NCI-H1092 treated with DMSO at 0.1 percent for 48 hours (cell line): ENCODE results near the gene POLA2.

Experiments used
- DNase-seq: peaks from one replicate; lab custom pipeline; 2025; lab: John Stamatoyannopoulos, UW

The POLA2 gene

GRCh38 chr11:65287601-65288000, 25.8 kb downstream of the POLA2 start:
- no peak for DNase-seq

- DNase-seq, result no peak
Observed at GRCh38 chr11:65288706-65289536, 27.2 kb downstream of the POLA2 start.

- DNase-seq, result no peak
Observed at GRCh38 chr11:65290448-65291165, 28.8 kb downstream of the POLA2 start.

DNA sequence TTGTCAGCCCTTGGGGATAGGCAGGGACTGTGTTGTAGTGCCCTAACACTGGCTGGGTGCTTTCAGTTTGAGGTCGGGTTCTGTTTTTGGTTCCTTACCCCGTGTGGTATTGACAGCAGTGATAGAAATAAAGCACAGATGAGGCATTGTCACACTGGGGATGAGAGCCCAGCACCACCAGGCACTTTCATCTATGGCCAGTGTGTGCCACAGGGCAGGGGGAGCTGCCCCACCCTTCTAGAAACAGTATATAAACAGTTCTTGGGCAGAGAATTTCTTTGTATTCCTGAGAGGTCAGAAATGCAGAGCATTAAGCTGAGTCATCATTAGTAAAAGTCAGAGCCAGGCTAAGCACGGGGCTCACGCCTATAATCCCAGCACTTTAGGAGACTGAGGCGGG, 29.9 kb downstream of the POLA2 start:
- DNase-seq, result no peak

- no peak for DNase-seq
Observed at GRCh38 chr11:65292890-65293289, 31.1 kb downstream of the POLA2 start.

DNA sequence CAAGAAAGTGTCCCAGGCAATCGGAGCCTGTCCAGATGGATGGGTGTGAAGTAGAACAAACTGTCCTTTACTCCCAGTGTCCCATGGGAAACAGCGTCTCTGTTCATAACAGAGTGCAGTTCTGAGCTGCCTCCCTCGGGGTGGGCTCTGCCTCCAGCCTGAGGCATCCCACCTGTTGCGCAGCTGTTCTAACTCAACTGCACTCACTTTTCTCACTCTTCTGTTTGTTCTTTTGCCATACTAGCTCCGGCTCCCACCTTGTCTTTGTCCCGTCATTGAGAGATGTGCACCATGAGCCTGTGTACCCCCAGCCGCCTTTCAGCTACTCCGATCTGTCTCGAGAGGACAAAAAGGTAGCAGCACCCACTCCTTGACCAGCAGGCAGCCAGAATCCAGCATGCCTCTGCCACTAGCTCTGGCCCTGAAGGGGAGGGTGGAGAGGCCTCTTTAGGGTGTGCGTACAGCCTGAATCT, 32.2 kb downstream of the POLA2 start:
- DNase-seq, result no peak

- no peak for DNase-seq
Observed at GRCh38 chr11:65295001-65295400, 33.2 kb downstream of the POLA2 start.

DNA sequence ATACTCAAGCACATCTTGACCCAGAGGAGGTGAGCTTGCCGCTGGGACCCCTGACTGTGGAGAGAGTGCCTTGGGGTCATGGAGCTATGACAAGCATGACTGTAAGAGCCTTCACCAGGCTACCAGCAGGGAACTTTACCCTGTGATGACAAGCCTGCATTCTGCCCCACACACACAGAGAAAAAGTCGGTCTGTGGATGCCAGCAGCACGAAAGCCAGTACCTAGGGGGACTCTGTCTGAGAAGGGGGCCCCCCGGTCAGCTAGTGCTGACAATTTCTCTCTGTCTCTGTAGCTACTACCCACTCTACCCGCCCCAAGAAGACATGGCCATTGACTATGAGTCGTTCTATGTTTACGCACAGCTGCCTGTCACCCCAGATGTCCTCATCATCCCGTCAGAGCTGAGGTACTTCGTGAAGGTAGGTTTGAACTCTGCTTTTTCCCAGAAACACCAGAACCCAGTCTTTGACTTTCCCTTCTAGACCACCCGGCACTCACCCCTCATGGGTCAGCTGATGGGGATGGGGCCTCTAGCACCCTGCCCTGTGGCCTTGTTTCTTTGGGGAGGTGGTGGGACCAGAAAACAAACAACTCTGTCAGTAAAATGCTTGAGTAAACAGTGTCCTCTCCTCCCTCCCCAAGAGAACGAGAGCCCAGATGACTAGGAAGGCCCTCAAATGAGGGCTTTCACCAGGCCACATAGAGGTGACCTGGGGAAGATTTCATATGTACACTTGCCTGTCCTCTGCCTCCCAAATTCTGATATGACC, 34.0 kb downstream of the POLA2 start:
- no peak for DNase-seq

DNA sequence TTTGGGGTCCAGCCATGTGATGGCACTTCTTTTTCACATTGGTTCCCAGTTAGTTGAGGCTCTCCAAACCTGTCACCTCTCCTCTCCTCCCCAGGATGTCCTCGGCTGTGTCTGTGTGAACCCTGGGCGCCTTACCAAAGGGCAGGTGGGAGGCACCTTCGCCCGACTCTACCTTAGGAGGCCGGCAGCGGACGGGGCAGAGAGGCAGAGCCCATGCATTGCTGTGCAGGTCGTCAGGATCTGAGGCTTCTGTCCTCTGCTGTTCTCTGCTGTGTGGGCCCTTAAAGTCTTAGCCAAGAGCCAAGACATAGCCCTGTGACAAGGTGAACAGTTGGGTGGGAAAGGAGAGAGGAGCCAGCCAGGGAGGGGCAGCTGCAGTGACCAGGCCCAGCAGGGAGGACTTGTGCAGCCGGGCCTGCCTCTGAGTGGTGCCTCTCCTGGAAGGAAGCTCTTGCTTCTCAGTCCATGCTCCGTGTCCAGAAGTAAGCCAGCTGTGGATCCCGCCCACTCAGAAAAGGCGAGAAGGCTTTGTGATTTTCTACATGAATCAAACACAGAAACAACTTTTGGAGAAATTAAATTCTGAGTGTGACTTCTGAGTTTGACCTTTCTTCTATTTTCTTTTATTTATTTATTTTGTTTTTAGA, 35.4 kb downstream of the POLA2 start:
- no peak for DNase-seq

DNA sequence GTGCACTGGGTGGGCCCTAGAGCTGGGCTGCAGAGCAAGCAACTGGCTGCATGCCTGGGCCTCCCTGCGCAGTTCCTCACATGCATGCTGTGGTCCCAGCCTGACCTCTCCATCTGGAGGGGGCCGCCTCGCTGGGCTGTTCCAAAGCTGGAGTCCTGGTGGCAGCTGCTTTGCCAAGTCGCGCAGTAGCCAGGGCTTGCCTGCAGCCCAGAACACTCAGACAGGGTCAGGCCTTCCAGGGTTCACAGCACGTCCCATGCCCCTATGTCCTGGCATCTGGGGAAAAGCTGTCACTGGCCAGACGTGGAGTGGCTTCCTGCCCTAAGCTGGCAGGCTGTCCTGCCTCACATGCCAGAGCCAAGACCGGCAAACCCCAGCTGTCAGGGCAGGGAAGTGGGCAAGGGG, 36.4 kb downstream of the POLA2 start:
- DNase-seq, result no peak

DNA sequence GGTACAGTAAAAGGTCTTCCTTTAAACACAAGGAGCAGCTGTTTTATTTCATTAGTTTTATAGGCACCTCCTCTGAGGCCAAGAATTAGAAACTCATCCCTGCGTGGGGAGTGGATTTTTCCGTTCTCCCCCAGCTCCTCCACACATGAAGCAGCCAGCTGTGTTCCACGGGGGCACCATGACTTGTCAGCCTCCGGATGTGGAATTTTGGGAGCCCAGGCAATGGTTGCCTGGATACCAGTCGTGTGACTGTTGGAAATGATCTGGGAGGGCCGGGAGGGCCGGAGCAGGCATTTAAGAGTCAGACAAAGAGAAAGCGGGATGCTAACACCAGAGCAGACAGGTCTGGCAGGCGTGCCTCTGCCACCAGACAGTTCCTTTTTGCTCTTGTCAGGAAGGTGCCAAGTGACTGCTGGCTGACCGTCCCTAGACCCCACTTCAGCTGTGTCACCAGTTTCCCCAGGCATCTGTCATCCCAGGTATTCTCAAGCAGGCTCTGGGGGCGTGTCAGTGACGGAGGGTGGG, 37.0 kb downstream of the POLA2 start:
- no peak for DNase-seq

GRCh38 chr11:65300621-65301275, 39.0 kb downstream of the POLA2 start:
- DNase-seq, result no peak

- no peak for DNase-seq
Observed at GRCh38 chr11:65301491-65302329, 39.9 kb downstream of the POLA2 start.

- DNase-seq, result no peak
Observed at GRCh38 chr11:65303555-65303954, 41.8 kb downstream of the POLA2 start.

DNA sequence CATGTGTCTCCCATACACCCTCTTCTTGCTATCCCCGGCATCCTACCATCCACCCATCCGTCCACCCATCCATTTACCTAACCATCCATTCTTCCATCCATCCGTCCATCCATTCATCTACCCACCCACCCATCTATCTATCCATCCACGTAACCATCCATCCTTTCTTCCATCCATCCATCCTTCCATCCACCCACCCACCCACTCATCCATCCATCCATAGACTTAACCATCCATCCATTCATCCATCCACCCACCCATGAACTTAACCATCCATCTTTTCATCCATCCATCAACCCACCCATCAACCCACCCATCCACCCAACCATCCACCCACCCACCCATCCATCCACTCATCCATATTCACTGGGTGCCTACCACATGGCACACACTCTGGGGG, 42.3 kb downstream of the POLA2 start:
- DNase-seq, result no peak

DNA sequence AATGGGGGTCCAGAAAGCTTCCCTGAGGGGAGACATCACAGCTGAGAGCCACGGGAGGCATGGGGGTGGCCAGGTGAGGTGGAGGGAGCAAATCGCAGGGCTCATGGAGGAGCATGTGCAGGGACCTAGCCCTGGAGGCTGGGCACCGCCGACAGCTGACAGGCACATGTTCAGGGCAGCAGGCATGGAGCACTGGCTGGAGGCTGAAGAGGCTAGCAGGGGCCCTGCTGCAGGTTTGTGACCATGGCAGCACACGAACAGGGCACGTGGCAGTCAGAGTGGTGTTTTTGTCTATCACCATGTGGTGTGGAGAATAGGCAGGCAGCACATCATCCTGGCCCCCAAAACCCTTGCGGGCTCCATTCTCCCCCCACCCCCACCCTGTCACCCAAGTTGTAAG, 42.9 kb downstream of the POLA2 start:
- DNase-seq, result no peak

DNA sequence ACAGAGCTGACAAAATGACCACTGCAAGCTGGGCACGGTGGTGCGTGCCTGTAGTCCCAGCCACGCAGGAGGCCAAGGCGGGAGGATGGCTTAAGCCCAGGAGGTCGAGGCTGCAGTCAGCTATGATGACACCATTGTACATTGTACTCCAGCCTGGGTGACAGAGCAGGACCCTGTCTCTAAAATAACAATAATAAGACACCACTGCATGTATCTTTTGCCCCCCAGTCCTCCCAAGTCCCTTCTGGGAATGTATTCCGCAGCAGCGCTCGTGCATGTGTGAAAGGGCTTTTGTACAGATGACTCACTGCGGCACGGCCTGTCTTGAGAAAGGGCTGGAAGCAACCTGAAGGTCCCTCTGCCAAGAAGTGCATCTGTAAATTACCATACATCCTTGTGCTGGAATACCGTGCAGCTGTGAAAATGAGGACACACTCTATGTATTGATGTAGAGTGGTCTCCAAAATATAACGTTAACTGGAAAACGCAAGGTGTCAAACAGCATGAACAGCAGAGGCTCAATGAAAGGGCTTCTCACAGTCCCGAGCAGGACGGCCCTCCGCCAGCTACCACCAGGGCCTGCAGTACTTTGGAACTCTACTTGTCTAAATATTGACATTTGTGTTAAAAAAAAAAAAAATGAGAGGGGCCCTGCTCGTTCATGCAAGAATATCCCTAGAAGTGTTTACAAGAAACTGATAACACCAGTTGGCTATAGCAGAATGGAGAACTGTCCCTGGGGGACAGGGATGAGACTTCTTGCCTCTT, 43.9 kb downstream of the POLA2 start:
- no peak for DNase-seq

DNA sequence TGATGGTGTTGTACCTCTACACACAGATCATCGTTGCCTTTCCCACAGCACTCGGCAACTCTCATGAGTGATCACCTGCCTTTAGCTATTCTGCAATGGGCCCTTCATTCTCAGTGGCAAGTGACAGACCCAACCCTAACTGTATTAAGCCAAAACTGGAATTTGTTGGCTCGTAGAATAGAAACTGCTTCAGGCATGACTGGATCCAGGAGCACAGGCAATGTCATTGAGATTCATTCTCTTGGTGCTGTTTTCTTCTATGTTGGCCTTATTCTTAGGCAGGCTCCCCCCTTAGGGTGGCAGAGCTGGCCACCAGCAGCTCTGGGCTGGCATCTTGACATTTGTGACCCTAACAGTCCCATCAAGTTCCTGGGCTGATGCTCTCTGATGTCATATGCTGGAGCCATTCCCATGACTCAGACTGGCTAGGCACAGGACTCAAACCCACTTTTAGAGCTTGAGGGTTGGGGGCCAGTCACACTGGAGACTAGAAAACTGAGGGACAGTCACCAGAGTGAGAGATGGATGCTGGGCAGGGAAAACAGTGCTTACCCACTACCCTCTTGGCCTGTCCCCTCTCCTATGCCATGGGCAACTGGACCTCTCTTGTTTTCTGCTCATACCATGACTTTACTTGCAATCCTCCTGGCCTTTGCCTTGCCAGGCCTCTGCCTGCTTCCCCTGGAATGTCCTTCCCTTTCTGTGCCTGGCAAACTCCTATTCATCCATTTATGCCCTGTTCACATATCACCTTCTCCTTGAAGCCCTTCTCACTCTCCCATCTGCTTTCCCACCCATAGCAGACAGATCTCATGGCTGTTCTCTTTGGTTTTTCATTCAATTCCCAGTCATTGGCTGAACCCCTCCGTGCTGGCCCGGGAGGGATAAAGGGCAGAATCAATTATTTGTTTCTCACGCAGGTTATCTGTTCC, 45.8 kb downstream of the POLA2 start:
- no peak for DNase-seq
